HEK293T (cell line): Measurements from ENCODE around the gene PPP1R1A.

Experiments used
- CTCF ChIA-PET: fragments of 350-600 bp; formaldehyde crosslinking; extraction: SDS; loops from one replicate; lab custom pipeline; 2021; ENCODE audit warnings: antibody characterized with exemption, inconsistent platforms; lab: Yijun Ruan, JAX
- POLR2A ChIA-PET: fragments of 350-600 bp; formaldehyde crosslinking; extraction: SDS; loops from one replicate; lab custom pipeline; 2020; ENCODE audit warnings: antibody characterized with exemption, inconsistent platforms; lab: Yijun Ruan, JAX
- DNase-seq: peaks from one replicate; pipeline ENCODE4 v3.0.0; 2012; ENCODE audit warnings: mixed read lengths; ENCODE audit errors: extremely low spot score
- ARNT ChIP-seq: fragments of 450-650 bp; IDR thresholded peaks from 2 replicates; pipeline ENCODE4 v1.6.1; 2017; ENCODE audit warnings: mild to moderate bottlenecking
- BHLHE40 ChIP-seq: fragments of 450-650 bp; IDR thresholded peaks from 2 replicates; pipeline ENCODE4 v1.6.1; 2016; ENCODE audit warnings: mild to moderate bottlenecking, moderate library complexity, borderline replicate concordance
- CTBP1 ChIP-seq: fragments of 450-650 bp; IDR thresholded peaks from 2 replicates; pipeline ENCODE4 v1.6.1; 2016; ENCODE audit warnings: borderline replicate concordance
- ELF4 ChIP-seq: fragments of 450-650 bp; IDR thresholded peaks from 2 replicates; pipeline ENCODE4 v1.6.1; 2017; ENCODE audit warnings: antibody characterized with exemption
- FOXA1 ChIP-seq: fragments of 450-650 bp; IDR thresholded peaks from 2 replicates; pipeline ENCODE4 v1.6.1; 2016; ENCODE audit warnings: mild to moderate bottlenecking
- FOXK2 ChIP-seq: fragments of 450-650 bp; IDR thresholded peaks from 2 replicates; pipeline ENCODE4 v1.6.1; 2016; ENCODE audit warnings: mild to moderate bottlenecking
- FOXM1 ChIP-seq: fragments of 450-650 bp; IDR thresholded peaks from 2 replicates; pipeline ENCODE4 v1.6.1; 2017; ENCODE audit warnings: mild to moderate bottlenecking, borderline replicate concordance
- HDGF ChIP-seq: fragments of 450-650 bp; IDR thresholded peaks from 2 replicates; pipeline ENCODE4 v1.6.1; 2017; ENCODE audit warnings: antibody characterized with exemption, borderline replicate concordance
- L3MBTL2 ChIP-seq: fragments of 450-650 bp; conservative IDR thresholded peaks from 2 replicates; pipeline ENCODE4 v1.6.1; 2016; ENCODE audit warnings: mild to moderate bottlenecking
- LEF1 ChIP-seq: fragments of 450-650 bp; IDR thresholded peaks from 2 replicates; pipeline ENCODE4 v1.6.1; 2017; ENCODE audit warnings: mild to moderate bottlenecking, borderline replicate concordance
- NFRKB ChIP-seq: fragments of 450-650 bp; IDR thresholded peaks from 2 replicates; pipeline ENCODE4 v1.6.1; 2016; ENCODE audit warnings: mild to moderate bottlenecking, moderate library complexity
- SP1 ChIP-seq: fragments of 450-650 bp; IDR thresholded peaks from 2 replicates; pipeline ENCODE4 v1.6.1; 2017
- SUZ12 ChIP-seq: fragments of 450-650 bp; IDR thresholded peaks from 2 replicates; pipeline ENCODE4 v1.6.1; 2016; ENCODE audit warnings: mild to moderate bottlenecking
- TARDBP ChIP-seq: fragments of 450-650 bp; IDR thresholded peaks from 2 replicates; pipeline ENCODE4 v1.6.1; 2016
- ZNF384 ChIP-seq: fragments of 450-650 bp; IDR thresholded peaks from 2 replicates; pipeline ENCODE4 v1.6.1; 2016
- TF ChIP-seq, protein P1 (sequence below): fragments of 450-650 bp; IDR thresholded peaks from 2 replicates; pipeline ENCODE4 v1.6.1; 2016

Gene PPP1R1A

DNA sequence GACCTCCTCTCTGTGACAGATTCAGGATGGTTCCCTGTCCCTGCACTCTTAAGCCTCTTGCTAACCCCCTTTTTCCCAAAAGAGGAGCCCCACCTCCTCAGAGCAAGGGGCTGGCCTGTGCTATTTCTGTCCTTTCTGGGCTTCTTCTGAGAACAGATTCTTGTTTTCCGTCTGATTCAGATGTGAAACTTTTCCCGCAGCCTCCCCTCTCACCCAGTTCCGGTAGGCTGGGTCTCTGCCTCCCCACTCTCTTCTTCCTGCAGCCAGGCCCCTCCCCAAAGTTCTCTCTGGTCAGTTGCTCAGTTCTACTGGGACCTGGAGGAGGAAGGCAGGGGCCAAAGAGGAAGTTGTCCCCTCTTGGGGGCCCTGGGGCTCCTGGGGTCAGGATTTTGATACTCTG lies 27.3 kb downstream of the PPP1R1A start:
- DNase-seq: no peak
- TF ChIP-seq CTBP1 (no peak), BHLHE40 (no peak), ELF4 (no peak), ARNT (no peak), TARDBP (no peak), SP1 (no peak), ZNF384 (no peak), LEF1 (no peak), NFRKB (no peak), FOXA1 (no peak), L3MBTL2 (no peak), FOXM1 (no peak), SUZ12 (no peak), FOXK2 (no peak), HDGF (no peak)
- TF ChIP-seq, protein P1, sequence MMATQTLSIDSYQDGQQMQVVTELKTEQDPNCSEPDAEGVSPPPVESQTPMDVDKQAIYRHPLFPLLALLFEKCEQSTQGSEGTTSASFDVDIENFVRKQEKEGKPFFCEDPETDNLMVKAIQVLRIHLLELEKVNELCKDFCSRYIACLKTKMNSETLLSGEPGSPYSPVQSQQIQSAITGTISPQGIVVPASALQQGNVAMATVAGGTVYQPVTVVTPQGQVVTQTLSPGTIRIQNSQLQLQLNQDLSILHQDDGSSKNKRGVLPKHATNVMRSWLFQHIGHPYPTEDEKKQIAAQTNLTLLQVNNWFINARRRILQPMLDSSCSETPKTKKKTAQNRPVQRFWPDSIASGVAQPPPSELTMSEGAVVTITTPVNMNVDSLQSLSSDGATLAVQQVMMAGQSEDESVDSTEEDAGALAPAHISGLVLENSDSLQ: no peak
- POLR2A ChIA-PET: interaction anchor here (1.1 kb wide), 1 partner anchor 17 kb away, joined by 3 read pairs; no protein-coding TSS in a partner anchor
- CTCF ChIA-PET: interaction anchor here (1.1 kb wide), 1 partner anchor 34 kb away, joined by 4 read pairs; no protein-coding TSS in a partner anchor

DNA sequence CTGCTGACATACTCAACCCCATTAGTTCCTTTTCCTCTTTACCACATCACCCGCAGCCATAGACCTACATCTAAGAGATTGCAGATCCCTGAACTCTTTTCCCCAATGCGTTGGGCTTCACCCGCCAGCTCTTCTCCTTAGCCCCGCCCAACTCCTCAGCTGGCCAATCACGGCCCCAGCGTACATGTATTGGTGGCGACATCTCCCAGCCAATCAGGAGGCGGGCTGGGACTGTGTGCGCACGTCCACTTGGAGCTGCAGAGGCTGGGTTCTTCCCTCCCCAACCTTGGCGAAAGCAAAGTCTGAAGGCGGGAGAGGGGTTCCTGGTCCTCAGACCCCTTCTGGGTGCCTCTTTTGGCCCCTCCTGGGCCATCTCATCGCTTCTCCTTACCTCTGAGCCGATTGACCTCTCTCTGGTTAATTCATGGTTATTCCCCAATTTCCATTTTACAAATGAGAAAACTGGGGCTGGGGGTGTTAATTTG lies 28.0 kb downstream of the PPP1R1A start:
- POLR2A ChIA-PET: interaction anchor here (0.9 to 1.1 kb wide), 2 partner anchors 11 to 16 kb away, joined by 3 read pairs; partner anchors contain the start of gene PDE1B
- no peak for DNase-seq
- TF ChIP-seq CTBP1 (no peak), SUZ12 (no peak), FOXK2 (no peak), TARDBP (no peak), NFRKB (no peak), BHLHE40 (no peak), ZNF384 (no peak), SP1 (no peak), FOXA1 (no peak), HDGF (no peak), LEF1 (no peak), ARNT (no peak), ELF4 (no peak), FOXM1 (no peak), L3MBTL2 (no peak)
- TF ChIP-seq, protein P1: no peak
- CTCF ChIA-PET: interaction anchor here (1.1 kb wide), 1 partner anchor 34 kb away, joined by 4 read pairs; no protein-coding TSS in a partner anchor

DNA sequence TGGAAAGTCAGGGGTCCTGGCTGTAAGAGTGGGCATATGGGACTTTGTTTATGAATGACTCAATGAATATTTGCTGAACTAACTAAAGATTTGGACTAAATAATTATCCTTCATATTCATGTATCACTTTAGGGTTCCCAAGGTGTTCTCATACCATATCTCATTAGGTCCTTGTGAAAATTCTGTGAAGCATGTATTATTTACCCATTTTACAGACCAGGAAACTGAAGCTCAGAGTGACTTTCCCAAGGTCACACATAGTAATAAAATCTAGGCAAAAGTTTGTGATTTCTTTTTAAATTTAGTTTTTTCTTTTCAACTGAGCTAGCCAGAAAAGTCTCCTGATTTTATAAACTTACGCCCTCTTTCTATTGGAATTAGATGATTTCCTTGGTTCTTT lies 29.7 kb downstream of the PPP1R1A start:
- ChIA-PET CTCF (interaction anchor here (1.2 kb wide), 1 partner anchor 21 kb away, joined by 4 read pairs; no protein-coding TSS in a partner anchor), POLR2A (interaction anchor here (1.3 kb wide), 1 partner anchor 10 kb away, joined by 4 read pairs; no protein-coding TSS in a partner anchor)
- DNase-seq: no peak
- no peak for TF ChIP-seq L3MBTL2
- TF ChIP-seq HDGF: no peak
- no peak for TF ChIP-seq ARNT
- TF ChIP-seq LEF1: no peak
- TF ChIP-seq FOXA1: no peak
- no peak for TF ChIP-seq ZNF384
- TF ChIP-seq NFRKB: no peak
- TF ChIP-seq, protein P1: no peak
- no peak for TF ChIP-seq CTBP1
- no peak for TF ChIP-seq SUZ12
- TF ChIP-seq ELF4: no peak

DNA sequence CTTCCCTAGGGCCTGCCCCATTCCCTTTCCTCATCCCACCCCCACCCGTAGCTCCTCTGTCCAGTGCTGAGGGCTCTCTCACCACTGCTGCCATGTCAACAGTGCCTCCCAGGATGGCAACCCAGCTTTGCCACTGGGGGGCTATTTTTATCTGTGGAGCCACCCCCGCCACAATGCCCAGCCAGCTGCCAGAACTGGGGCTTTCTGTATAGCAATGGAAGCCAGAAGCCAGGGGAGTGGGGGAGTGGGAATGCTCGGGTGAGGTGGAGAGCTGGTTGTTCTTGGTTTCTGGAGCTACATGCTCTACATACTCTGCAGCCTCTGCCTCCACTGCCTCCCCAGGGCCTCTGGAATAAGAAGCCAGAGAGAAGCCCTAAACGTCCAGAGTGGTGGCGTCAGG lies 30.1 kb downstream of the PPP1R1A start:
- TF ChIP-seq FOXM1 (no peak), ARNT (no peak), FOXA1 (no peak), CTBP1 (no peak), ZNF384 (no peak), SP1 (no peak), LEF1 (no peak), TARDBP (no peak), ELF4 (no peak), BHLHE40 (no peak), HDGF (no peak)
- no peak for DNase-seq
- ChIA-PET CTCF (interaction anchor here (0.7 to 1.2 kb wide), 2 partner anchors 21 to 31 kb away, joined by 3 to 4 read pairs; no protein-coding TSS in a partner anchor), POLR2A (interaction anchor here (1.3 kb wide), 1 partner anchor 10 kb away, joined by 4 read pairs; no protein-coding TSS in a partner anchor)

DNA sequence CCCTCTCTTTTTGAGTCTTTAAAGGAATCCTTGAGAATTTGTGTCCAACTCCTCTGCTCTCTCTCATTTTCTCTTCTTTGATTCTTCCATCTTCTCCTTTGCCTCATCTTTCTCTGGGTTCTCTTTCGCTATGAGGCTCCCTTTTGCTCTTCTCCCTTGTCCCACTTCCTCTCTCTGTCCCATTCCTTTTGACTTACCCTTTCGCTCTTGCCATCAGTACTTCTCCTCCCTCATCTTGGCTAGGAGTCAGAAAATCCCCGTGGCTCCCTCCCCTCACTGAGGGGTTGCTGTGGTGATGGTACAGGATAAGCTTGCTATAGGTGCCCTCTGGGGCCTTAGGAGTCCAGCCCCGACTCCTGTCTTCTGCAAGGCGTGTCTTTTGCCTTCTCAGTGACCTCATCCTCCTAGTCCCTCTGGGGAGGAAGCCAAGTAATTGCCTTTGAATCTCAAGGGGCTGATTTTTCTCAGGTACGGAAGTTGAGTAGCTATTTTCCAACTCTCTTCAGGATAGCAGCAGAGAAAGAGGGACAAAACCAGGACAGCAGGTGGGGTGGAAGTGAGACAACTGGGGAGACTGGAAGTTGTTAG lies 32.7 kb downstream of the PPP1R1A start:
- ChIA-PET CTCF (no interaction called here), POLR2A (interaction anchor here (0.9 kb wide), 1 partner anchor 10 kb away, joined by 4 read pairs; no protein-coding TSS in a partner anchor)

More for the DNA sequence above, 32.7 kb downstream of the PPP1R1A start:
- DNase-seq: no peak
- TF ChIP-seq NFRKB (no peak), LEF1 (no peak), ZNF384 (no peak), CTBP1 (no peak), FOXK2 (no peak), TARDBP (no peak), FOXA1 (no peak), BHLHE40 (no peak), SP1 (no peak), L3MBTL2 (no peak), ARNT (no peak), SUZ12 (no peak), FOXM1 (no peak)
- TF ChIP-seq, protein P1: no peak
